Epithelial cell of proximal tubule (primary cell): Measurements from ENCODE around the gene EPHA2. TPM values are rescaled to one million over a fixed set of nuclear protein-coding genes. Genes with fewer than 3 reads are reported as not detected.
"Not testable (repeated sequence)": the region's sequence is repeated elsewhere in the genome, so short reads cannot be mapped to it uniquely, and the experiment has no call there.

Experiments
- DNase-seq: peaks from one replicate; pipeline ENCODE4 v3.0.0-alpha.2; 2011; ENCODE audit warnings: low read depth
- H3K4me3 ChIP-seq: 2 replicates; pipeline ENCODE4 v1.5.1; 2011; ENCODE audit warnings: low read depth, mild to moderate bottlenecking, low read length
- total RNA-seq: library from RNA; depleted of rRNA; stranded (reverse); fragments of >200 nt; gene quantifications from 2 replicates; pipeline ENCODE4 v1.2.3, GENCODE V29; 2015
- TF ChIP-seq, protein P1 (sequence below): conservative IDR thresholded peaks from 2 replicates; pipeline ENCODE4 v1.5.1; 2012; ENCODE audit warnings: low read depth, mild to moderate bottlenecking, low read length

Gene EPHA2
- total RNA-seq, 1 donor from 2014 or later, result 112 TPM

DNA sequence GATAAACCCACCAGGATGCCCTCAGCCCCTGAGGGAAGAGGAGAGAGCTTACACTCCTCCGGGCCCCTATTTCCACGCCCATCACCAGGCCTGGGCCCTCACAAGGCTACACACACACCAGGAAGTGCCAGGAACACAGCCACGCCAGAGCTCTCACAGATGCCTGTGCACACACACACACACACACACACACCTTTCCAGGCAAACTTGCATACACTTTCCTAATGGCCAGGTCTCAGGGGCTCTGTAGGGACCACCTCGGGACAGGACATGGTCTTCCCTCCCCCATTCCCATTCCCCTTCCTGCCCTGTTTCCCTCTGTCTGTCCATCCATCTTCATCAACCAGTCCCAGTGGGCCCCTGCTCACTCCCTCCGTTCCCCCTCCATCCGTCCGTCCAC lies 9.7 kb upstream of the EPHA2 start:
- TF ChIP-seq, protein P1, sequence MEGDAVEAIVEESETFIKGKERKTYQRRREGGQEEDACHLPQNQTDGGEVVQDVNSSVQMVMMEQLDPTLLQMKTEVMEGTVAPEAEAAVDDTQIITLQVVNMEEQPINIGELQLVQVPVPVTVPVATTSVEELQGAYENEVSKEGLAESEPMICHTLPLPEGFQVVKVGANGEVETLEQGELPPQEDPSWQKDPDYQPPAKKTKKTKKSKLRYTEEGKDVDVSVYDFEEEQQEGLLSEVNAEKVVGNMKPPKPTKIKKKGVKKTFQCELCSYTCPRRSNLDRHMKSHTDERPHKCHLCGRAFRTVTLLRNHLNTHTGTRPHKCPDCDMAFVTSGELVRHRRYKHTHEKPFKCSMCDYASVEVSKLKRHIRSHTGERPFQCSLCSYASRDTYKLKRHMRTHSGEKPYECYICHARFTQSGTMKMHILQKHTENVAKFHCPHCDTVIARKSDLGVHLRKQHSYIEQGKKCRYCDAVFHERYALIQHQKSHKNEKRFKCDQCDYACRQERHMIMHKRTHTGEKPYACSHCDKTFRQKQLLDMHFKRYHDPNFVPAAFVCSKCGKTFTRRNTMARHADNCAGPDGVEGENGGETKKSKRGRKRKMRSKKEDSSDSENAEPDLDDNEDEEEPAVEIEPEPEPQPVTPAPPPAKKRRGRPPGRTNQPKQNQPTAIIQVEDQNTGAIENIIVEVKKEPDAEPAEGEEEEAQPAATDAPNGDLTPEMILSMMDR, result no peak
- DNase-seq, result no peak
- H3K4me3 ChIP-seq, result no peak overlapping the region

DNA sequence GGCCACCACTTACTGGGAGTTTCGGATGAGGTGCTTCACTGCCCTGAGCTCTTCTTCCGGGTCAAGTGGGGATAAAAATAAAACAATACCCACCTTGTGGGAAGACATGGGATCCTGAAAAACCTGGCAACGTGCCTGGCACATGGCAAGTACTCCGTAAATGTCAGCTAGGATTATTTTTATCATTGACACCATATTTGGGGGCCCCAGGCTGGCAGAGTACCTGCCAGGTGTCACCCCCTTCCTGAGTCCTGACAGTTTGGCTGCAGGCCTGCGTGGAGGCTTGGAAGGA lies 9.2 kb upstream of the EPHA2 start:
- TF ChIP-seq, protein P1, result no peak
- H3K4me3 ChIP-seq, result no peak overlapping the region
- DNase-seq, result no peak

DNA sequence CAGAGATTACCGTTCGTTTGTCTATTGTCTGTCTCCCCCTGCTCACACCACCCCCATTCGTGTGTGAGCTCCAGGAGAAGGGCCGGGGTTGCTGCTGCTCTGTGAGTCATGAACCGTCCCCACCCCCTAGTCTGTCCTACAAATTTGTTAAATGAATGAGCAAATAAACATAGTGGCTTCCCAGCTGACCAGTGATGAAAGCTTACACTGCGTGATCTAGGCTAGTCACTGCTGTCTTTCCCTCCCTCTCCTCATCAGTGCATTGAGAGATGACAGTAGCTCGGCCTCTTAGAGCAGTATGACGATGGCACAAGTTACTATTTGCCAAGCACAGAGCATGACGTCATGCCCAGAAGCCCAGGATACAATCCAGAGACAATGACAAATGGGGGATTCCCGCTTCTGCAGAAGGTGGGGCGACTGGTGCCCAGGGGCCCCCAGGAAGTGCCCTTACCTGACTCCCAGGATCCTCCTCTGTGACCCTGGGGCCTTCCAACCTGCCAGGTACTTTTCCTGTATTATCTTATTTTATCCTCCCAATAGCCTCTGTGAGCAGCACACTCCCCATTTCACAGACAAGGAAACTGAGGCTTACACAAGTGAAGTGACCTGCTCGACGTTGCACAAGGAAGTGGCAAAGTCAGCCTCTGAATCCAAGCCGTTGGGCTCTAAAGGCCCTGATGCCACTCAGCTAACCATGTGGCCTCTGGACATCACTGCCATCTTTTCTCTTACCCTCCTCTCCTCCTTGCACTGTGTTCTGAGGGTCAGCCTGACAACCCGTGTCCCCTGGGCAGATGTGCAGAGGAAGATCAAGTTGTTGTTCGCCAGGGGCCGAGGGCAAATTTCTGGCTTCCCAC lies 8.6 kb upstream of the EPHA2 start:
- H3K4me3 ChIP-seq, result no peak overlapping the region
- peak; percentile 91 for DNase-seq
- TF ChIP-seq, protein P1, result no peak

DNA sequence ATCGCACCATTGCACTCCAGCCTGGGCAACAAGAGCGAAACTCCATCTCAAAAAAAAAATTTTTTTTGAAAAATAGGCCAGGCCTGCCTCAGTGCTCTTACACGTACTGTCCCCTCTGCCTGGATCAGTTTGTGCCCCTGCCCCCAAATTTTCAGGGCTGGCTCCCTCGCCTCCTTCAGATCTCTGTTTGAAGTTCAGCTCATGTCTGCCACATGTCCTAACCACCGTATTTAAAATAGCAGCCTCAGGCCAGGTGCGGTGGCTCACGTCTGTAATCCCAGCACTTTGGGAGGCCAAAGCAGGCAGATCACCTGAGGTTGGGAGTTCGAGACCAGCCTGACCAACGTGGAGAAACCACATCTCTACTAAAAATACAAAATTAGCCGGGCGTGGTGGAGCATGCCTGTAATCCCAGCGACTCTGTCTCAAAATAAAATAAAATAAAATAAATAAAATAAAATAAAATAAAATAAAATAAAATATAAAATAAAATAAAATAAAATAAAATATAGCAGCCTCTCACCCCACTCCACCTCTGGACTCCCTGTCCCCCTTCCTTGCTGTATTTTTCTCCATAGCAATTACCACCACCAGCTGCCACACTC lies 7.8 kb upstream of the EPHA2 start:
- not testable (repeated sequence) for H3K4me3 ChIP-seq, DNase-seq

DNA sequence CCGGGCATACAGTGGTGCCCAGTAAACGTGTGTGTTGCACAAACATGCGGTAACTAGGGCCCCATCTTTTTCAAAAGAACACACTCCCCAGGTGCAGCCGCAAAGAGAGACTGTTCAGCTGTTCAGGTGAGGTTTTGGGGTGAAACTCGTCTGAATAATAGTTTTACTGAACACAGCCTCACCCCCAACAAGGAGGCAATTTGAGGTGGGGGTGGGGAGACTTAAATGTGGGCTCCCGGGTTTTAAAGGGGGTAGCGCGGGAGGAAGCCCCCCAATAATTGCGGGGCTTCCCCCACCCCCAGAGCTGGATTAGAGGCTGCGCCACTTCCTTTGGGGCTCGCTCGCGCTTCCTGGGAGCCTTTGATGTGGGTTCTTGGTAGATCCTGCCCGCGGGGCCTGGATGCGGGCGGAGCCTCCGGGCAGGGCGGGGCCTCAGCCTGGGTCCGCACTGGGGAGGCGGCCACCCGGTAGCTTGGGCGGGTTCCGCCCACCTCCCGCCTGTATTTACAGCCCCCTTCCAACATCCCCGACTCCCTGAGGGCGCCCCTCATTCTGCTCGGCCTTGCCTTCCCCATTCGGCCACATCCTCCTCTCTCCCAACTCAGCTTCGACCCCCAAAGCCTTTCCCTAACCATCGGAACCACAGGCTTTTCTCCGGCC lies 6.4 kb upstream of the EPHA2 start:
- TF ChIP-seq, protein P1, result no peak
- DNase-seq, result no peak
- H3K4me3 ChIP-seq, result no peak overlapping the region

DNA sequence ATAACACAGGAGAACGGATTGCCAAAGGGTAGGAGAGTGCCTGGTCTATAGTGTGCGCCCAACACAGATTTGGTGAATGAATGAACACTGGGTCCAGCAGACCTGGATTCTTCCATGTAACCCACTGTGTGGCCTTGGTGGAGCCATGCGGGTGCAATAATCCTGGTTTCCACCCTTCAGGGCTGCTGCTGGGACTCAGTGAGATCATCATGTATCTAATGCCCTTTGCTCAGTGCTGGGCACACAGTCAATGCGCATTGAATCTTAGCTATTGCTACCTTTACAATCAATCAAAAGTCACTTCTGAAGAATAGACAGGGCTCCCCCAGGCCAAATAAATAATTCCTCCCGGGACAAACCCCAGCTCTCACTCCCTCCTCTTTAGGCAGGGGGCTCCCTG lies 5.8 kb upstream of the EPHA2 start:
- DNase-seq, result no peak
- TF ChIP-seq, protein P1, result no peak

DNA sequence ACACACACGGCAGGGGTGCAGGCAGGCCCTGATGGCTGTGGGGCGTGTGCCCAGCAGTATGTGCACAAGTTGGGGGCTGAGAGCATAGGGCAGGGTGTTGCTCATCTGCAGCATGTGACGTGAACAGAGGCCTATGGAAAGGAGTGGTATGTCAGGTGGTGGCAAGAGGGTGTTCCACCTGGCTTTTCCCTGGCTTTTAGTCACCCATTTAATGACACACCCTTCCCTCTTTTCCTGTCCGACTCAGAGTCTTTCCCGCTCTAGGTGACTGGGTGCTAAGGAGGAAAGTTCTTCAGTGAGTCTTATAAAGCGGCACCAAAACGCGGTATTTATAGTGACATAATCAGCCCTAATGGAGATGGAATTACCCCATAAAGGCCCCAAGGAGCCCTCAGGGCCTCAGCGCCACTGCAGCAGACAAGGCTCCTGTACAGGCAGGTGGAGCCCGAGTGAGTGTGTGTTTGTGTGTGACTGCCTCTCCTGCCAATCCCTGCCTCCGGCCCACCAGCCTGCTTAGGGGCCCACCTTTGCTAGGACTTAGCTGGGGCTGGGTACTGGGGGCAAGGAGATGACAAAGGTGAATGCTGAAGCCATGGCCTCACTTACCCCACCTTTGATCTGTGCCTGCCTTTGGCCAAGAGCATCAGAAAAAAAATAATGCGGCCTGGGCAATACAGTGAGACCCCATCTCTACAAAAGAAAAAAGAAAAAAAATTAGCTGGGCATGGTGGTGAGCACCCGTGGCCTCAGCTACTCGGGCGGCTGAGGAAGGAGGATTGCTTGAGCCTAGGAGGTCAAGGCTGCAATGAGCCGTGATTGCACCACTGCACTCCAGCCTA lies 3.3 kb upstream of the EPHA2 start:
- no peak overlapping the region for H3K4me3 ChIP-seq
- DNase-seq, result no peak
- TF ChIP-seq, protein P1, result no peak

More for the DNA sequence above, 5.8 kb upstream of the EPHA2 start:
- no peak overlapping the region for H3K4me3 ChIP-seq
